ENCODE measurements around the gene PHF3. TPM values are rescaled to one million over a fixed set of nuclear protein-coding genes. Genes with fewer than 3 reads are reported as not detected.

PHF3 gene
- total RNA-seq, 2 experiments from 2014 or later: 66.2 to 69.5 TPM

DNA sequence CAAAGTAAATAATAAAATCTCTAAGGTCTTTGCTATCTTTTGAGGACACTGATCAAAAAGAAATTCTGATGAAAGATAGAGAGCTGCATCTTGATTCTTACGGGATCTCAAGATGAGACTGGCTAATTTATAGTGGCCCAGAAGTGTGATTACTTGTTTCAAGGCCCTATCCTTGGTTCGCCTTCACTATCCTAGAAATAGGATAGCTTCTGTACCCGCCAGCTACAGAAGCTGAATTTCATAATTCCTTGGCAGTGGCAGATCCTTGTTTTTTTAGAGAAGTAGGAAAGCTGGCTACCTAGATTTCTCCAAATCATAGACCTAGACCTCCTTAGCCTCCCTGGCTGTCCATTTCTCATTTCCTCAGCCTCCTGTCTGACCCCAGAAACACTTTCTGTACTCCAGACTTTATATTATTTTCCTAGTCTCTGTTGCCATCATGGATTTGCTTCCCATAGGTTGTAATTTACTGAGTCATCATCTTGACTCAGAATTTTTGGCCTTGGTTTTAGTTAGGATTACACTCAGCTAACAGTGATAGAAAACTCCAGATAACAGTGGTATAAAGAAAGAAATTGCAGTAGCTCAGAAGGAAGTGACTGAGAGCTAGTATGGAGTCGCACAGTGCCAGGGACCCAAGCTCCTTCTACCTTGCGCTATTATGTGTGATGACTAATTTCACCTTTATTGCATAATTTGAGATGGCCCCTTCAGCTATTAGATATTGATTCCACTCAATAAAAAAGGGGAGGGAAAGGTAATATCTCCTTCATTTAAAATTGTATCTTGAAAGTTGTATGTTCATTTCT, 27.7 kb downstream of the PHF3 start:
- H3K9me3 Mint-ChIP-seq: no peaks in the 10 kb centered on the region
- DNase-seq (no peak), ATAC-seq (ENCODE audit: low read depth) (no peak)
- no peak overlapping the region for H3K4me3 Mint-ChIP-seq
- H3K4me1 Mint-ChIP-seq: peaks cover 9% of the 10 kb centered on the region
- no peak overlapping the region for H3K27ac Mint-ChIP-seq
- no peaks in the 10 kb centered on the region for H3K27me3 Mint-ChIP-seq
- H3K36me3 Mint-ChIP-seq: peaks cover 15% of the 10 kb centered on the region
- POLR2A ChIA-PET: no interaction called here

- Mint-ChIP-seq H3K9me3 (no peaks in the 10 kb centered on the region), H3K27me3 (no peaks in the 10 kb centered on the region), H3K27ac (no peak overlapping the region), H3K4me1 (peaks cover 9% of the 10 kb centered on the region), H3K36me3 (peaks cover 16% of the 10 kb centered on the region), H3K4me3 (no peak overlapping the region)
- DNase-seq (no peak), ATAC-seq (ENCODE audit: low read depth) (no peak)
- POLR2A ChIA-PET: no interaction called here
Measured at GRCh38 chr6:63663956-63664281, 28.3 kb downstream of the PHF3 start.

DNA sequence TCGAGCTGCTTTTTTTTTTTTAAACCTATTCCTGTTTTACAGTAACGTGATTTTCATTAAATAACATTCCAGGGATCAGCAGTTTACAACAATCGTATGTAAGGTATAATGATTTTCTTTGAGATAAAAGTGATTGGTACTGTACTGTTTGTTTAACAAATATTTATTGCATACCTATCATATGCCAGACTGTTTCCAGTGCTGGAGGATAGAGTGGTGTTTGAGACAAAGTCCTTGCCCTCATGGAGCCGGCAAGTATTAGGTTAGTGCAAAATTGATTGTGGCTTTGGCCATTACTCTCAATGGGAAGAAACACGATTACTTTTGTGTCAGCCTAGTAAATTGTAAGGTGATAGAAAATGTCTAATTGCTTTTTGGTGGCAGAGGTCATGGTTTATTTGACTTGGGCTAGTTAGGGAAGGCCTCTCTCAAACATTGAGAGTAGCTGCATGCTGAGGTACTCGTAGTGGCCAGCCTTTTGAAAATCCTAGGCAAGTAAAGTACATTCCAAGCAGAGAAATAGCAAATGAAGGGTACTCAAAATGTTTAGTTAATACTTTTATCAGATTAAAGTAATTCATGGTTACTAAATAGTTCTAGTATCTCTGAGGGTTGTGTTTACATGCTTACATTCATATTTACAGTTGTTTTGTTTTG, 35.6 kb downstream of the PHF3 start:
- POLR2A ChIA-PET: no interaction called here
- Mint-ChIP-seq H3K36me3 (peaks cover 27% of the 10 kb centered on the region), H3K9me3 (peaks cover 2% of the 10 kb centered on the region), H3K4me3 (no peak overlapping the region), H3K4me1 (peaks cover 2% of the 10 kb centered on the region), H3K27me3 (no peaks in the 10 kb centered on the region), H3K27ac (no peak overlapping the region)
- ATAC-seq (ENCODE audit: low read depth) (no peak), DNase-seq (no peak)

GRCh38 chr6:63672582-63673129, 37.1 kb downstream of the PHF3 start:
- Mint-ChIP-seq H3K36me3 (peaks cover 24% of the 10 kb centered on the region), H3K9me3 (peaks cover 2% of the 10 kb centered on the region), H3K27ac (no peak overlapping the region), H3K27me3 (no peaks in the 10 kb centered on the region), H3K4me3 (no peak overlapping the region), H3K4me1 (peaks cover 2% of the 10 kb centered on the region)
- POLR2A ChIA-PET: interaction anchor here (0.7 kb wide), 1 partner anchor 1745 kb away, joined by 3 read pairs; no protein-coding TSS in a partner anchor
- DNase-seq: no peak
- no peak for ATAC-seq (ENCODE audit: low read depth)

DNA sequence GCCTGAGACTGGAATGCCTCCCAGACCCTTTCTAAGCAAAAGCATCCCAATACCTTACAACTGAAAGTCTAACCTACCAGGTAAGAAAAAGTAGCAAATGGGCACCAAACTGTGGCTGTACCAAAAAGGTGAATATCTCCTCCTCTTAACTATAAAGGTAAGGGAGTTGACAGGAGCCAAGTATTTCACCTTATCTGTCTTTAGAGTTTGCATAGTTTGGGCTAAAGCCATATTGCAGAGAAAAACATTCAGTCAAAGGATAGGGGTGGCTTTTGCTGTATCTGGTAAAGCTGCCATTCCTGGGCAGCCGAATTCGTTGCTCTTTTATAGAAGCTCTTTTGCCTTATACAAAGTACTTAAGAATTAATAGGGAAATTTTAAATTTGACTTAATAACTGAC, 38.1 kb downstream of the PHF3 start:
- Mint-ChIP-seq H3K4me1 (peaks cover 2% of the 10 kb centered on the region), H3K27ac (no peak overlapping the region), H3K4me3 (no peak overlapping the region), H3K36me3 (peaks cover 17% of the 10 kb centered on the region), H3K9me3 (peaks cover 2% of the 10 kb centered on the region), H3K27me3 (no peaks in the 10 kb centered on the region)
- POLR2A ChIA-PET: no interaction called here
- no peak for ATAC-seq (ENCODE audit: low read depth)
- DNase-seq: no peak

DNA sequence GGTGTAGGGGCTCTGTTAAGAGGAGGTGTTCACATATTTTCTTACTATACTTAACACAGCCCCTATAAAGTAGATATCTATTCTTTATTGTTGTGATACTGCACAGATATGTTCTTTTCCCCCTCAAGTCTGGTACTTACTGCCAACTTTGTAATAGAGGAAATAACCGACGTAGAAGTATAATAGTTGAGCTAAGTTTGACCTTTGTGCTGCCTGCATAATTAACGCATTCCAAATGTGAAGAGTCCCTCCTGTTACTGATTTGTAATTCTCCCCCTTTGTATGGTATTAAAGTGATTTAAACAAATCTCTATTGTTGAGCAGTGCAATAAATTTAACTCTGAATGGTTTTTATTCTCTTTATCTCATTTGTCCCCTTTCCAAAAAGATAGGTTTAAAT, 39.0 kb downstream of the PHF3 start:
- Mint-ChIP-seq H3K27ac (no peak overlapping the region), H3K36me3 (peaks cover 21% of the 10 kb centered on the region), H3K27me3 (no peaks in the 10 kb centered on the region), H3K4me3 (no peak overlapping the region), H3K9me3 (peaks cover 2% of the 10 kb centered on the region), H3K4me1 (peaks cover 2% of the 10 kb centered on the region)
- POLR2A ChIA-PET: no interaction called here
- DNase-seq: no peak
- ATAC-seq (ENCODE audit: low read depth): no peak

GRCh38 chr6:63675138-63675537, 39.5 kb downstream of the PHF3 start:
- Mint-ChIP-seq H3K27ac (no peak overlapping the region), H3K4me1 (peaks cover 2% of the 10 kb centered on the region), H3K27me3 (no peaks in the 10 kb centered on the region), H3K4me3 (no peak overlapping the region), H3K9me3 (no peaks in the 10 kb centered on the region), H3K36me3 (peaks cover 23% of the 10 kb centered on the region)
- POLR2A ChIA-PET: no interaction called here
- no peak for ATAC-seq (ENCODE audit: low read depth)
- DNase-seq: no peak

DNA sequence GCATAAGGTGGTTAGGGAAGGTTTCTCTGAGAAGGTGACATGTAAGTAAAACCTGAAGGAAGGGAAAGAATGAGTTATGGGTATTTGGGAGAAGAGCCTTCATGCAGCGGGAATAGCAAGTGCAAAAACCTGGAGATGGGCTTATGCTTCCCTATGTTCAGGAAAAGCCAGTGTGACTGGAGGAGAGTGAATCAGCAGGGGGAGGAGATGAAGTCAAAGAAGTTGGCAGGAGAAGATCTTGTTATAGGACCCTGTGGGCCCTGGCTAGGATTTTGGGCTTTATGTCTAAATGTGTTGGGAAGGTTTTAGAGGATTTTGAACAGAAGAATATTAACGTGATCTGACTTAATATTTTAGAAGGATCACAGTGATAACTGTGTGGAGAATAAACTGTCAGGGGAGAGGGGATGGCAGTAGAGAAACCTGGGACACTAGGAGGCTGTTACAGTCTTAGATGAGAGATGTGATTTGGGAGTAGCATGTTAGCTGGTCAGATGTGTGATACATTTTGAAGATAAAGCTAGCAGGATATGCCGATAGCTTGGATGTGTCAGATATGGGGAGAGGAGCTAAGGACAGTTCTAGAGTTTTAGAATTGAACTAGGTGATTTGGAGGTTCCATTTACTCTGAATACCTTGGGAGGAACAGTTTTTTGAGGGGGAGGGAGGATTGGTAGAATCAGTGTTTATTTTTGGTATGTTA, 41.0 kb downstream of the PHF3 start:
- peaks cover 30% of the 10 kb centered on the region for H3K36me3 Mint-ChIP-seq
- H3K27me3 Mint-ChIP-seq: no peaks in the 10 kb centered on the region
- H3K4me3 Mint-ChIP-seq: no peak overlapping the region
- peaks cover 3% of the 10 kb centered on the region for H3K4me1 Mint-ChIP-seq
- peaks cover 1% of the 10 kb centered on the region for H3K9me3 Mint-ChIP-seq
- H3K27ac Mint-ChIP-seq: no peak overlapping the region
- ATAC-seq (ENCODE audit: low read depth) (no peak), DNase-seq (no peak)
- POLR2A ChIA-PET: no interaction called here

DNA sequence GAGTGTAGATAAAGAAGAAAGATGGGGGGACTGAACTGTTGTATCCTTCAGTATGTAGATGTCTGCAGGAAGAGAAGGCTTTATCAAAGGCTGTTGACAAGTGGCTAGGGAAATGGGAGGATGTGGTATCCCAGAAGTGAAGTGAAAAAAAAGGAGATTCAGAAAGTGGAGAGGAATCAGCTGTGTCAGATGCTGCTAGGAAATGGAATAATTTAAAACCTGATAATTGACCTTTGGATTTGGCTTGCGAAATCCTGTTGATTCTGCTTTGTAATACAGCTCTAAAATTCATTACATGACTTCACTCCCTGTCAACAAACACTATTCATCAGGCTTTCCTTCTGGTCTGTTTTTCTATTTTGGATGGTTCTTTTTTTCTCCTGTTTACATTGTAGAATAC, 41.7 kb downstream of the PHF3 start:
- peaks cover 27% of the 10 kb centered on the region for H3K36me3 Mint-ChIP-seq
- POLR2A ChIA-PET: no interaction called here

DNA sequence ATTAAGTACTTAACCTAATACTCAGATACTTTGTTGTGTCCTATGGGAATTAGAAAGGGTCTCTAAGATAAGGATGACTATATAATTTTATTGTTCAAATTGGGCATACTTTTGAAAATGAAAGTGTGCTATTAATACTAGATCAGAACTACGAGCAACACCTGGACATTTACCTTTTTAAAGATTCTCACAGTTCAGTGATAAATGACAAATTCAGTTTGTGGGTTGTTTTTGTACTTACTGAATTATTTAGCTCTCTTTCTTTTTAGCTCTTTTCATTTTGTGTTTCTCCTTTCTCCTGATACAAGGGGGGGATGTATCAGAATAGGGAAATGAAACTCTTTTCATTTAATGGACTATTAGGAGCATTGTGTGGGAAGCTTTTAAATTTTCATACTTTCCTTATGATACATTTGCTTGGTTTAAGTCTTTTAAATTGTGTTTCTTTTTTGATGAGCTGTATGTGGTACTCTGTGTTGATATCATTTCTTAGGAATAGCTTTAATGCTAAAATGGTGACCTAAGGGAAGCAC, 47.5 kb downstream of the PHF3 start:
- POLR2A ChIA-PET: no interaction called here

More for the DNA sequence above, 41.7 kb downstream of the PHF3 start:
- Mint-ChIP-seq H3K9me3 (peaks cover 1% of the 10 kb centered on the region), H3K4me1 (peaks cover 3% of the 10 kb centered on the region), H3K27ac (no peak overlapping the region), H3K27me3 (no peaks in the 10 kb centered on the region), H3K4me3 (no peak overlapping the region)
- no peak for ATAC-seq (ENCODE audit: low read depth)
- DNase-seq: no peak

DNA sequence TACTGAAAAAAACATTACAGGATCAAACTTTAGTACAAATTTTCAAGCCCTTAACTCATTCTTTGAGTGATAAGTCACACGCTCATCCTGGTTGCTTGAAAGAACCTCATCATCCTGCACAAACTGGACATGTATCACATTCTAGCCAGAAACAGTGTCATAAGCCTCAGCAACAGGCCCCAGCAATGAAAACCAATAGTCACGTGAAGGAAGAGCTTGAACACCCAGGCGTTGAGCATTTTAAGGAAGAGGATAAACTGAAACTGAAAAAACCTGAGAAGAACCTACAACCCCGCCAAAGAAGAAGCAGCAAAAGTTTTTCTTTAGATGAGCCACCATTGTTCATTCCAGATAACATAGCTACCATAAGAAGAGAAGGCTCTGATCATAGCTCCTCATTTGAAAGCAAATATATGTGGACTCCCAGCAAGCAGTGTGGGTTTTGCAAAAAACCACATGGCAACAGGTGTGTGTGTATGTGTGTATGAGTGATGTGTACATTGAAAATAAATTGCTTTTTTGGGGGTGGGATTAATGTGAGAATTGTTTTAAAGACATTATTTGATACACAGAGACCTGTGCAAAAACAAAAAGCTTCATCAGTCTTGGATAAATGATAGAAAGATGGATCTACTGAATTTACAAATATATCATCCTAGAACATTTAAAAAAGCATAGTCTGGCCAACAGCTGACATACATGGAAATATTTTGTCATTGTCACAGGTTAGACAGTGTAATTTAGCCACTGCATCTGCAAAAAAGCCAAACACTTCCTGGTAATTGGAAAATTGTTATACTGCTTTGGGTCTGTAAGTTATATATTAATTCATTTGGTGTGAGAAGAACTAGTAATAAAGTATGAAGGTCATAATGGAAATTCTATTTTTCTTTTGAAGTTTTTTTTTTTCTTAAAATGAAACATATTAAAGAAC, 50.1 kb downstream of the PHF3 start:
- Mint-ChIP-seq H3K9me3 (peaks cover 1% of the 10 kb centered on the region), H3K4me1 (peaks cover 8% of the 10 kb centered on the region), H3K27ac (no peak overlapping the region), H3K36me3 (peaks cover 42% of the 10 kb centered on the region), H3K27me3 (no peaks in the 10 kb centered on the region), H3K4me3 (no peak overlapping the region)
- no peak for ATAC-seq (ENCODE audit: low read depth)
- no peak for DNase-seq
- POLR2A ChIA-PET: interaction anchor here (1.4 kb wide), 1 partner anchor 50 kb away, joined by 3 read pairs; the partner anchor contains the start of gene PHF3

More for the DNA sequence above, 47.5 kb downstream of the PHF3 start:
- peaks cover 52% of the 10 kb centered on the region for H3K36me3 Mint-ChIP-seq
- H3K9me3 Mint-ChIP-seq: peaks cover 1% of the 10 kb centered on the region
- H3K27ac Mint-ChIP-seq: no peak overlapping the region
- H3K4me1 Mint-ChIP-seq: peaks cover 8% of the 10 kb centered on the region
- ATAC-seq (ENCODE audit: low read depth): no peak
- H3K4me3 Mint-ChIP-seq: no peak overlapping the region
- H3K27me3 Mint-ChIP-seq: no peaks in the 10 kb centered on the region
- DNase-seq: no peak

GRCh38 chr6:63689421-63689820, 53.8 kb downstream of the PHF3 start:
- ATAC-seq (ENCODE audit: low read depth): no peak
- no peak for DNase-seq
- POLR2A ChIA-PET: no interaction called here
- H3K36me3 Mint-ChIP-seq: peaks cover 25% of the 10 kb centered on the region
- peaks cover 7% of the 10 kb centered on the region for H3K4me1 Mint-ChIP-seq
- H3K9me3 Mint-ChIP-seq: no peaks in the 10 kb centered on the region
- no peak overlapping the region for H3K4me3 Mint-ChIP-seq
- no peaks in the 10 kb centered on the region for H3K27me3 Mint-ChIP-seq
- H3K27ac Mint-ChIP-seq: no peak overlapping the region
